IPS-15b (cell line): ENCODE data around the gene EXOC6B.

ENCODE experiments used
- H3K27me3 ChIP-seq: one replicate; pipeline ENCODE4 v1.6.1; 2013; ENCODE audit warnings: low read length; ENCODE audit not compliant: control insufficient read depth, insufficient read depth
- H3K36me3 ChIP-seq: one replicate; pipeline ENCODE4 v1.6.1; 2013; ENCODE audit warnings: low read length; ENCODE audit not compliant: control insufficient read depth, insufficient read depth
- H3K4me1 ChIP-seq: one replicate; pipeline ENCODE4 v1.6.1; 2013; ENCODE audit warnings: mild to moderate bottlenecking, low read length; ENCODE audit not compliant: control insufficient read depth, insufficient read depth
- H3K4me3 ChIP-seq: one replicate; pipeline ENCODE4 v1.5.1; 2013; ENCODE audit warnings: low read depth, low read length
- H3K9ac ChIP-seq: one replicate; pipeline ENCODE4 v1.6.1; 2013; ENCODE audit warnings: low read depth, mild to moderate bottlenecking, low read length
- H3K9me3 ChIP-seq: one replicate; pipeline ENCODE4 v1.6.1; 2013; ENCODE audit warnings: mild to moderate bottlenecking, low read length; ENCODE audit not compliant: control insufficient read depth, insufficient read depth

Gene EXOC6B

DNA sequence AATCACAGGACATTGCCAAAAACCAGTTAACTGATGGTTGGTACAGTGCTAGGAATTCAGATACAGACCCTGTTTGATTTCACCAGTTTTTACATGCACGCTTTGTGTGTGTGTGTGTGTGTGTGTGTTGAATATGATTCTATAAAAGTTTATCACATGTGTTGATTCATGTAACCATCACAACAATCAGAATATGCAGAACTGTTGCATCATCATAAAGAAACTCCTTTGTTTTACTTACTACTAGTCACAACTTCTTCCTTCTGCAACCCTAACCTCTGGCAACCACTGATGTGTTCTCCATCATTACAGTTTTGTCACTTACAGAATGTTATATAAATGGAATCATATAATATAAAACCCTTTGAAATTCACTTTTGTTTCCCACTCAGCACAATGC is 533.4 kb downstream of the EXOC6B start:
- H3K36me3 ChIP-seq, result no peaks in the 10 kb centered on the region
- no peak overlapping the region for H3K4me3 ChIP-seq
- no peaks in the 10 kb centered on the region for H3K27me3 ChIP-seq
- H3K4me1 ChIP-seq, result no peaks in the 10 kb centered on the region
- no peaks in the 10 kb centered on the region for H3K9me3 ChIP-seq
- H3K9ac ChIP-seq, result no peak overlapping the region

GRCh38 chr2:72291059-72291458 is 534.8 kb downstream of the EXOC6B start:
- Histone ChIP-seq H3K4me1 (no peaks in the 10 kb centered on the region), H3K4me3 (no peak overlapping the region), H3K9ac (no peak overlapping the region), H3K27me3 (no peaks in the 10 kb centered on the region), H3K9me3 (no peaks in the 10 kb centered on the region), H3K36me3 (no peaks in the 10 kb centered on the region)

DNA sequence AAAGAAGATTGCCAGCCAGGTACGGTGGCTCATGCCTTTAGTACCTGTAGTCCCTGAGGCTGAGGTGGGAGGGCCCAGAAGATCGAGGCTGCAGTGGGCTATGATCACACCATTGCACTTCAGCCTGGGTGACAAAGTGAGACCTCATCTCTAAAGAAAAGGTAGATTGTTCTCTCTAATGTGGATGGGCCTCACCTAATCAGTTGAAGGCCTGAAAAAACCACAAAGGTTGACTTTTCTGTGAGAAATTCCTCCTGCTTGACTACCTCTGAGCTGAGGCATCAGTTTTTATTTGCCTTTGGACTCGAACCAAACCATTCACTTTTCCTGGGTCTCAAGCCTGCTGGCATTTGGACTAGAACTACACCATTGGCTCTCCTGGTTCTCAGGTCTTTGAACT is 536.1 kb downstream of the EXOC6B start:
- no peaks in the 10 kb centered on the region for H3K4me1 ChIP-seq
- no peaks in the 10 kb centered on the region for H3K36me3 ChIP-seq
- H3K4me3 ChIP-seq, result no peak overlapping the region
- H3K27me3 ChIP-seq, result no peaks in the 10 kb centered on the region
- H3K9ac ChIP-seq, result no peak overlapping the region
- no peaks in the 10 kb centered on the region for H3K9me3 ChIP-seq

DNA sequence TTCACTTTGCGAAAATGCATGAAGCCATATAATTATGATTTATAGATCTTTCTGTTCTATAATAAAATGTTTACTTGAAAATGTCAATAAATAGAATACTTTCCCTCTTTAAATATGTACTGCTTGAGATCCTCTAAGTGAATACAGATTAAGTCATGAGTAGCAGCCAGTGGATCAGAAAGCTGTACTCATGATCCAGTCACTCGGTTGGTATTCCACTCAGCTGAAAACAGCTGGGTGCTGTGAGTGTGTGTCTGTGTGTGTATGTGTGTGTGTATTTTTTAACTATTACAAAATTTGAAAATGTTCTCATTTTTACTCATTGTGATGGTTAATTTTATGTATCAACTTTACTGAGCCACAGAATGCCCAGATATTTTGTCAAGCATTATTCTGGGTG is 536.5 kb downstream of the EXOC6B start:
- Histone ChIP-seq H3K9ac (no peak overlapping the region), H3K4me3 (no peak overlapping the region), H3K27me3 (no peaks in the 10 kb centered on the region), H3K36me3 (no peaks in the 10 kb centered on the region), H3K9me3 (no peaks in the 10 kb centered on the region), H3K4me1 (no peaks in the 10 kb centered on the region)

DNA sequence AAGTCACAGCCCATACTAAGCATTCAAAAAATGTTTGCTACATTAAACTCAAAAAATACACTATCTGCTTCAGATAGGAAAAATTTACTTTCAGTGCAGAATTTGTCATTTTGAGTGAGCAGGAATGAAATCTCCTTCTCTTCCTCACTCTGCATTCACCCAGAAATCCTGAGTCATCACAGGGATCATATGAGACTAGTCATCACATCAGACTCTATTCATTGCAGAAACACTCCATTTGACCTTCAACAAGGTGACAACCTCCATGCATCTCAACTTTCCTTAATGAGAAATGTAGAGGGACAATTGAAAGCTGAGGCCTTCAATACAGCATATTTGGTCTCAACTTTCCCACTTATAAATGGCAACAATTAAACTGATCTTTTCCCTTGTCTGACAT is 547.8 kb downstream of the EXOC6B start:
- Histone ChIP-seq H3K27me3 (no peaks in the 10 kb centered on the region), H3K36me3 (no peaks in the 10 kb centered on the region), H3K9ac (no peak overlapping the region), H3K4me3 (no peak overlapping the region), H3K9me3 (no peaks in the 10 kb centered on the region), H3K4me1 (peaks cover 5% of the 10 kb centered on the region)

DNA sequence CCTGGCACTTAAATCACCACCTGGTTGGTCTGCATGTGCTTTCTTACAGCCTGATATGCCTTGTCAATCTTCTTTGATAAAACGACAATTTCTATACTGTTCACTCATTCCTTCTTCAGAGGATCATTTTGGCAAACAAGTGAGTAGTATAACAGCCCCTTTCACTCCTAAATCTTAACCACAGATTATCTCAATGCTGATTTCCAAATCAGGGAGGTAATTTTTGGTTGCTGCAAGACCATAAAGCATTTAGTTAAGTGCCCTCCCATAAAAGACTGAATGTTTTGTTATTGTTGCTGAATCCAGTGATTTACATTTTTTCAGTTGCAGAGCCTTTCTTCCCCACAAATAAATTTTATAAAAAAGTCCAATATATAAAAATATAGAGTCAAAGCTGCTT is 549.0 kb downstream of the EXOC6B start:
- Histone ChIP-seq H3K9me3 (no peaks in the 10 kb centered on the region), H3K27me3 (no peaks in the 10 kb centered on the region), H3K4me3 (no peak overlapping the region), H3K4me1 (peaks cover 5% of the 10 kb centered on the region), H3K36me3 (no peaks in the 10 kb centered on the region), H3K9ac (no peak overlapping the region)

DNA sequence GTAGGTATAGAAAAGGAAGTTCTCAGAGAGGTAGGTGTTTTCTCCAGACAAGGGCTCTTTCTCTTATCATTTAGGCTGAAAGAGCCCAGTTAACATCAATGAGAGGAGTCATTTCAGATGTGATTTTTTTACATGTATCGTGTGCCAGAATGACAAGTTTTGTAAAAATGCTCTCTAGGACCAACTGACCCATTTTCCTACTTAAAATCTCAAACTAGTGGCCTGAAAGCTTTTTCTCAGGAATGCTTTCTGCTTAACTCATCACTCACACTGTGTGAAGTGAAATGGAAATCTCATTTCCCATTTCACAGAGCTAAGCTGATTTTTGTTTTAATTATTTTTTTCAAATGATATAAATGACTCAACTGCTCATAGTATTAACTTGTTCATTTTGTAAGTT is 549.5 kb downstream of the EXOC6B start:
- Histone ChIP-seq H3K4me3 (no peak overlapping the region), H3K9me3 (no peaks in the 10 kb centered on the region), H3K9ac (no peak overlapping the region), H3K4me1 (peaks cover 5% of the 10 kb centered on the region), H3K27me3 (no peaks in the 10 kb centered on the region), H3K36me3 (no peaks in the 10 kb centered on the region)

- peaks cover 5% of the 10 kb centered on the region for H3K4me1 ChIP-seq
- no peak overlapping the region for H3K4me3 ChIP-seq
- H3K36me3 ChIP-seq, result no peaks in the 10 kb centered on the region
- H3K27me3 ChIP-seq, result no peaks in the 10 kb centered on the region
- no peak overlapping the region for H3K9ac ChIP-seq
- no peaks in the 10 kb centered on the region for H3K9me3 ChIP-seq
Observed at GRCh38 chr2:72275084-72275483, 550.7 kb downstream of the EXOC6B start.

DNA sequence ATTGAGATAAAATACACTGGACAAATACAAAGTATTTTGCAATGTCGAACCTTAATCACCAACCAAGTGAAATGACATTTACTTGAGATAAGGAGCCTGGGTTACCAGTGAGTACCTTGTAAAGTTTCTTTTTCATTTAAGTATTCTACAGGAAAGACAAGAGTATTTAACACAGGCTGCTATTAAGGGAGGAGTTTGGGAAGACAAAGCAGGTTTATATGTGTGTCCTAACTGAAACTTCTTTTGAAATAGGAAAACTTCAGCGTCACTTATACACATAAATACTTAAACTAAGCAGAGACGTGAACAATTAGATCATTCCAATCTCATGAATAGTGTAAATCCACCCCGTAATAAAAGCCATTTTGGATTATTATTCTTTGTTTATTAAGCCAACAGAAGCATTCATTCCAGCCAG is 551.4 kb downstream of the EXOC6B start:
- H3K9me3 ChIP-seq, result no peaks in the 10 kb centered on the region
- H3K4me3 ChIP-seq, result no peak overlapping the region
- peaks cover 5% of the 10 kb centered on the region for H3K4me1 ChIP-seq

DNA sequence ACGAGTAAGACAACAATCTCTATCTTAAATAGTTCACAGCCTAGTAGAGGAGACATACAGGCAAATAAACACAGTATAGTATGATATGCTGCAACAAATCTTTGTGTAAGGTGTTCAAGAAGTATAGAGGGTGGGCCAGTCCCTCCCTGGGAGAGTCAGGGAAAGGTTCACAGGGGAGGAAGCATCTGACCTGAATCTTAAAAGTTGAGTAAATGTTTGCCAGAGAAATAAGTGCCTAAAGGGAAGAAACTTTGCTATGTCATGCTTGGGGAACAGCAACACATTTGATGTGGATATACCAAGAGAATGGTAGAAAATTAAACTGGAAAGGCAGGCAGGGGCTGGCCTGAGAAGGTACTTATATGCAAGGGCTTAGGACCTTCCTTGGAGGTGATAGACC is 552.4 kb downstream of the EXOC6B start:
- no peaks in the 10 kb centered on the region for H3K36me3 ChIP-seq
- H3K9ac ChIP-seq, result no peak overlapping the region
- no peaks in the 10 kb centered on the region for H3K27me3 ChIP-seq
- no peaks in the 10 kb centered on the region for H3K9me3 ChIP-seq
- peaks cover 5% of the 10 kb centered on the region for H3K4me1 ChIP-seq
- H3K4me3 ChIP-seq, result no peak overlapping the region

More for the DNA sequence above, 551.4 kb downstream of the EXOC6B start:
- Histone ChIP-seq H3K9ac (no peak overlapping the region), H3K27me3 (no peaks in the 10 kb centered on the region), H3K36me3 (no peaks in the 10 kb centered on the region)

DNA sequence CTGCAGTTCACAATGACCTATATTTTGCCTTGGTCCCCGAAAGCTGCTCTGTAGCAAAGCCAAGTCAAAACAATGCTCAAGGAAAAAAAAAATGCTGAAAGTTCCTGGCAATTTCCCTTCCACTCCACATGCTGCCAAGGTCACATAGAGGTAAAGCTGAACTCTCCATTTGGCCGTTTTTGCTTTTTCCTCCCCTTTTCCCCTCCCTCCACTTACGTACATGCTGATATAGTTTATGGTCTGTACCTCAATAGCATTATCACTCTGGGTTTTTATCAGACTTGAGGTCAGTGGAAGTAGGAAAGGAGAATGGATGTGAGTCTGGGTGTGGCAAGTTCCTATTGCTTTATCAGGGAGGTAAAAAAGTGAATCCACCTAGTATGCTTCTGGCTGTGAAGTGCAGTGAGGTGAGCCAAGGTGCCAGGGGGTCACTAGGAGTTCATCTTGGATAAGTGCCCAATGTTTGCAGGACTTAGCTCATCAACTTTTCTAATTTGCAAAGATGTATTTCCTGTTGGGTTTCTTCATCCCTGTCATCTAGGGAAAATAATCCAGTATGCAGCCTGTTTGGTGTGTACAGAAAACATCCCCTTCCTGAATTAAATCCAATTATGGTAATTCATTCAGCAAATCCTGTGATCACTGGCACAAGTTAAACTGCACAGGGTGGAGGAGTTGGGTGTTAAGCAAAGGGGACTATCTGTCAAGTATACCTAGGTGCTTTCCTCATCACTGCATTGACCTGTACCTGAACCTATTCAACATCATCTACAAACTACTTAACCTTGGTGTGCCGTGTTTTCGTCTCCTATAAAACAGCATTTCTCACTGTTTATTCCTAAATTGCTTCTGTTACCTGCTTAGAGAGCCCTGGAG is 553.8 kb downstream of the EXOC6B start:
- peaks cover 5% of the 10 kb centered on the region for H3K4me1 ChIP-seq
- H3K36me3 ChIP-seq, result no peaks in the 10 kb centered on the region
- no peaks in the 10 kb centered on the region for H3K27me3 ChIP-seq
- no peak overlapping the region for H3K9ac ChIP-seq
- H3K4me3 ChIP-seq, result no peak overlapping the region
- H3K9me3 ChIP-seq, result no peaks in the 10 kb centered on the region

DNA sequence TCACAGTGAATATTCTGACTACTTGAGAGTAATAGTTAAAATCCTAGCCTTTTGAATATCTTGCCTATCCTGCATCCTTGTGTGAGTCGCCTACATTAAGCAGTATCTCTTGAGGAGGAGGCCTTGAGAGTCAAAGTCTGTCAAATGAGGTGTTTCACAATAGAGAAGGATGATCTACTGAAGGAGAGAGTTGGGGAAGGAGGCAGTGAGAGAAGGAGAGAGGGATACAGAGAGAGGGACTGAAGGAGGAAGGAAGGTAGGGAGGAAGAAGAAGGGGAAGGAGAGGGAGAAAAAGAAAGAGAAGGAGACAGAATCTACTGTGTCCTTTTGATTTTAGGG is 554.6 kb downstream of the EXOC6B start:
- H3K9me3 ChIP-seq, result no peaks in the 10 kb centered on the region
- H3K4me3 ChIP-seq, result no peak overlapping the region
- no peak overlapping the region for H3K9ac ChIP-seq
- no peaks in the 10 kb centered on the region for H3K36me3 ChIP-seq
- H3K27me3 ChIP-seq, result no peaks in the 10 kb centered on the region
- peaks cover 5% of the 10 kb centered on the region for H3K4me1 ChIP-seq
